Aorta (tissue), 5 donors: ENCODE results near the gene GNB1. TPM values are rescaled to one million over a fixed set of nuclear protein-coding genes. Genes with fewer than 3 reads are reported as not detected.

ENCODE experiments used
- ATAC-seq: fragments of 200-7000 bp; cut with Tn5 transposase; one replicate; pipeline ENCODE4 v1.9.1; 2022; ENCODE audit warnings: moderate library complexity; ENCODE audit not compliant: low FRiP score
- DNase-seq, 2 donors: peaks; one replicate each; pipeline ENCODE4 v3.0.0-alpha.2; 2020
- H3K27ac ChIP-seq, 2 donors: one replicate each; pipeline ENCODE4 v1.5.1; 2013; ENCODE audit warnings: low read length in 2 of 2, mild to moderate bottlenecking in 2 of 2, moderate library complexity in 2 of 2, control low read depth in 1 of 2, inconsistent platforms in 1 of 2, low read depth in 1 of 2
- H3K27me3 ChIP-seq, 2 donors: one replicate each; pipeline ENCODE4 v1.6.1; 2013; ENCODE audit warnings: control low read depth in 1 of 2, low read length in 1 of 2, mild to moderate bottlenecking in 1 of 2, moderate library complexity in 1 of 2; ENCODE audit not compliant: insufficient read depth in 2 of 2, control insufficient read depth in 1 of 2
- H3K36me3 ChIP-seq, 2 donors: one replicate each; pipeline ENCODE4 v1.6.1; 2013; ENCODE audit warnings: control low read depth in 1 of 2, low read length in 1 of 2, mild to moderate bottlenecking in 1 of 2; ENCODE audit not compliant: insufficient read depth in 2 of 2, control insufficient read depth in 1 of 2
- H3K4me1 ChIP-seq, 2 donors: one replicate each; pipeline ENCODE4 v1.6.1; 2013; ENCODE audit warnings: low read length in 2 of 2, control low read depth in 1 of 2, mild to moderate bottlenecking in 1 of 2, moderate library complexity in 1 of 2; ENCODE audit not compliant: insufficient read depth in 2 of 2, control insufficient read depth in 1 of 2
- H3K4me3 ChIP-seq, 2 donors: one replicate each; pipeline ENCODE4 v1.5.1; 2013; ENCODE audit warnings: low read length in 2 of 2, control low read depth in 1 of 2, mild to moderate bottlenecking in 1 of 2
- H3K9me3 ChIP-seq: one replicate; pipeline ENCODE4 v1.6.1; 2013; ENCODE audit warnings: mild to moderate bottlenecking, low read length; ENCODE audit not compliant: control insufficient read depth
- WGBS, 2 donors: extraction: QIAGEN DNeasy Blood & Tissue Kit; methylation state at CpG; one replicate each; pipeline ENCODE4 v1.1.7; 2013; 5-methylcytosine and 5-hydroxymethylcytosine counted together
- intact Hi-C, 2 donors: fragments of 100-400 bp; cut with DNase I; formaldehyde crosslinking; loops; one replicate each; pipeline versions ENCODE4 v1.14.2 to v1.15.0; 2022
- polyA plus RNA-seq, 2 donors: library from polyadenylated mRNA; stranded (reverse); fragments of 200-250 nt; gene quantifications; one replicate each; pipeline ENCODE4 v1.2.3, GENCODE V29; 2013
- total RNA-seq, 2 donors: library from RNA; stranded (reverse); fragmentation: NEBNext Ultra II Directional; extraction: Animal tissue kit (Norgen Biotek cat#: 25700); gene quantifications; one replicate each; pipeline ENCODE4 v1.2.1, GENCODE V29; 2021
- donor health status: healthy with polysubstance abuse.
- donor health status: Bipolar disorder and iron deficiency.
- donor health status: DM: no; HTN: no; CAD: no.
- donor health status: DM: no; HTN: no; CAD: no.
- donor health status: DM: yes; HTN: yes; CAD: no.

GNB1 gene
- total and polyA plus RNA-seq, 4 donors = 142 to 312 (median 248) TPM

DNA sequence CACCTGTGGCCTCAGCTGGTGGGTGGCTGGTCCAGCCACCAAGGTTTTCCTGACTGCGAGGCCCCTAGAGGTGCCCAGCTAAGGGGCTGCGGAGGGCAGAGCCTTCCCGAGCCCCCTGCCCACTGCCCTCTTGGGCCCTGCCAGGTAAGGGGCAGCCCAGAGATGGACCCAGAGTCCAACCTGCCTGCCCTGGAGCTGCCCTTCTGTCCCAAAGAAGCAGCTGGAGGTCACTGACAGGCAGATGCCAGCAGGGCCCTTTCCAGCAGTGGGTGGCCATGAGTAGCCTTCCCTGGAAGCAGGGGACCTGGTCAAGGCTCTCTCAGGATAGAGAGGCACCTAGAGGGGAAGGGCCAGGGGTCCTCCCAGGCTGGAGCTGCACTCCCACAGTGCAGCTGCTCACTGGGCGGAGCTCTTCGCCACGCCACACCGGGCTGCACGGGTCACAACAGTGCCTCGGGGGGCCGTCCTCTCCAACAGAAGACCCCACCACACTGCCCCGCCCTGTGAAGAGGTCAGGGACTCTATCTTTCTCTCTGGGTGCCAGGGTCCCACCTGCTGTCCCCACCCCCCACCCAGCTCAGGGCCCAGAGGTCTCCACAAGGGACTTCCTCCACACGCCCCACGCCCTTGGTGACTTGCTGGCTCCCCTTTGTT is 10.9 kb upstream of the GNB1 start:
- Histone ChIP-seq H3K4me1 (no peaks in the 10 kb centered on the region), H3K36me3 (no peaks in the 10 kb centered on the region), H3K27me3 (no peaks in the 10 kb centered on the region), H3K27ac (no peak overlapping the region), H3K4me3 (no peak overlapping the region), H3K9me3 (no peaks in the 10 kb centered on the region)
- WGBS, 2 donors = 83 to 89% methylated on average over 13 of the region's 13 CpGs
- ATAC-seq (no peak), DNase-seq (no peak)
- intact Hi-C loops = no loop called here

DNA sequence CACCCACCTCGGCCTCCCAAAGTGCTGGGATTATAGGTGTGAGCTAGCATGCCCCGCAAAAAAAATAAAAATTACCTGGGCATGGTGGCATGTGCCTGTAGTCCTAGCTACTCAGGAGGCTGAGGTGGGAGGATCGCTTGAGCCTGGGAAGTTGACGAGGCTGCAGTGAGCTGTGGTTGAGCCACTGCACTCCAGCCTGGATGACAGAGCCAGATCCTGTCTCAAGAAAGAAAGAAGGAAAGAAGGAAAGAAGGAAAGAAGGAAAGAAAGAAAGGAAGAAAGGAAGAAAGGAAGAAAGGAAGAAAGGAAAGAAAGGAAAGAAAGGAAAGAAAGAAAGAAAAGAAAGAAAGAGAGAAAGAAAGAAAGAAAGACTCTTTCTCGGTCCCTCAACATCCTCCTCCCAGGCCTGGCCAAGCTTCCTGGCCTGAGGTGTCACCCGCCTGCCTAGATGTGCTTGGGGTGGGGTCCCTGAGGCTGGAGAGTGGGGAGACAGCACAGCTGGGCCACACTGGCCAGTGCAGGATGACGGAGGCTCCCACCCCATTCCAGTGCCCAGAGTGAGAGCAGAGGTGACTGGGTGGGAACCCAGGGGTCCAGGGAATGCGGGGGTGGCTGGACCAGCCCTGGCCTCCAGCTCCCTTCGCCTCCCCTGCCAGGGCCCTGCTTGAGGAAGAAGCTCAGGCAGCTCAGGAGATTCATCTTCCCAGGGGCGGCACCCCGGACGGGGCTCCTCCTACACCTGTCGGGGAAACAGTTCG is 10.2 kb upstream of the GNB1 start:
- WGBS, 2 donors = 81 to 84% methylated on average over 14 of the region's 14 CpGs
- no peaks in the 10 kb centered on the region for H3K4me1 ChIP-seq
- no peaks in the 10 kb centered on the region for H3K36me3 ChIP-seq
- no peaks in the 10 kb centered on the region for H3K27me3 ChIP-seq
- intact Hi-C loops = no loop called here
- ATAC-seq (no peak), DNase-seq (no peak)
- H3K9me3 ChIP-seq = no peaks in the 10 kb centered on the region
- no peak overlapping the region for H3K4me3 ChIP-seq
- no peak overlapping the region for H3K27ac ChIP-seq

DNA sequence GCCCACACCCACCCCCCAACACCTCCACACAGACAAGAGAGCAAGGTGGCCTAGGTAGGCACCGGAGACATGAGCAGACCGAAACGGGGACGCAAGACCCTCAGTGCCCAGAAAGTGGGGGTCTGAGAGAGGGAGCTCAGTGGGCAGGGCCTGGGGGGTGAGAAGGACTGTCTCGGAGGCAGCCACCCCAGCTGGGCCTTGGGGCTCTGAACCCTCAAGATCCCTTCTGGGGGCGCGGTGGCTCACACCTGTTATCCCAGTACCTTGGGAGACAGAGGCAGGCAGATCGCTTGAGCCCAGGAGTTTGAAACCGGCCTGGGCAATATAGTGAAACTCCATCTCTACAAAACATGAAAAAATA is 9.1 kb upstream of the GNB1 start:
- Histone ChIP-seq H3K36me3 (no peaks in the 10 kb centered on the region), H3K9me3 (no peaks in the 10 kb centered on the region), H3K27ac (no peak overlapping the region), H3K27me3 (no peaks in the 10 kb centered on the region), H3K4me3 (no peak overlapping the region), H3K4me1 (no peaks in the 10 kb centered on the region)
- intact Hi-C loops = no loop called here
- DNase-seq (peak in 1 of 2 donors; percentile 75), ATAC-seq (peak; percentile 9)
- WGBS, 2 donors = 89 to 93% methylated on average over 9 of the region's 9 CpGs

DNA sequence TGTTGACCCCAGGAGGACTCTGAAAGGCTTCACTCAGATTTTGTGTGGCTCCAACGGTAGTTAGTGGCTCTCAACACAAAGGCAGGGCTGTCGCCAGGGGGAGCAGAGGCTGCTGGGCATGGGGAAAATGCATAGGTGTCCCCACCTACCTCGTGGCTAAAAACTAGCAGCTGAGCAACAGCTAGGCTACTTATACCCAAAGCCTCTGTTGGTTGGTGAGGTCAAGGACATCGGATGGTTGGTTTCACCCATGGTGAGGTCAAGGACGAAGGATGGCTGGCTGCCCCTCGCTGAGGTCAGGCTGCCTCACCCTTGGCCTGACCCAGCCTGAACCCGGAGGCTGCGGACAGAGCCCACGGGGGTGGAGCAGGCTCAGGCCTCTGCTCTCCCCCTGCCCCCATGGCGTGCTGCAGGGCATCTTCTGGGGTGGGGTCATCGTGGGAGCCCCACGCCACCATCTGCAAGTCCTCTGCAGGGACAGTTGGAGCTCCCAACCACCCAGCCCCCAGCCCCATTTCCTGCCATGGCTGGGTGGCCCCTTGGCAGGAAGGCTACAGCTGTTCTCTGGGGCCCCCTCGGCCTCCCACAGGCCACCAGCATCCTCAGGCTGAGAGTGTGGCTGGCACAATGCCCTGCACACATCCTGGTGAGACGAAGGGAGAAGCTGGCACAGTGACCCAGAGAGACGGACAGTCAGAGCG is 8.5 kb upstream of the GNB1 start:
- Histone ChIP-seq H3K4me3 (no peak overlapping the region), H3K27me3 (no peaks in the 10 kb centered on the region), H3K36me3 (no peaks in the 10 kb centered on the region), H3K4me1 (no peaks in the 10 kb centered on the region), H3K27ac (no peak overlapping the region), H3K9me3 (no peaks in the 10 kb centered on the region)
- DNase-seq (peak in 1 of 2 donors; percentile 66), ATAC-seq (peak; percentile 7)
- intact Hi-C loops = no loop called here
- WGBS, 2 donors = 67 to 72% methylated on average over 15 to 16 of the region's 16 CpGs

DNA sequence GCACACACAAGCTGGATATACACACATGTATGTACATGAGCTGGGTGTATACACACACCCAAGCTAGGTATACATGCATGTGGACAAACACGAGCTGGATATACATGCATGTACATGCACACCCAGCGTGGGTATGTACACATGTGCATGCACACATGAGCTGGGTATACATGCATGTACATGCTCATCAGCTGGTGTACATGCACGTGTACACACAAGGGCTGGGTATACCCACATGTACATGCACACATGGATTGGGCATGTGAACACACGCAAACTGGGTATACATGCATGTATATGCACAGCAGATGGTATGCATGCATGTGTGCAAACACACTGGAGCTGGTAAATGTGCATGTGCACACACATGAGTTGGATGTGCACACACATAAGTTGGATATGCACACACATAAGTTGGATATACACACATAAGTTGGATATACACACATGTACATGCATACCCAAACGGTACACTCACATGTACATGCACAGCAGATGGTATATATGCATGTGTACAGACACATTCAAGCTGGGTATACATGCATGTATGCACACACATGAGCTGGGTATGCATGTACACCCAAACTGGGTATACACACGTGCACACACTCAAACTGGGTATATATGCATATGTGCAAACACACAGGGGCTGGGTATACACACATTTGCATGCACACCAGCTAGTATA is 7.5 kb upstream of the GNB1 start:
- H3K36me3 ChIP-seq = no peaks in the 10 kb centered on the region
- H3K4me3 ChIP-seq = no peak overlapping the region
- WGBS, 2 donors = 91% methylated on average over 6 of the region's 6 CpGs
- DNase-seq (no peak), ATAC-seq (no peak)
- no peaks in the 10 kb centered on the region for H3K4me1 ChIP-seq
- intact Hi-C loops = no loop called here
- H3K27me3 ChIP-seq = no peaks in the 10 kb centered on the region
- H3K9me3 ChIP-seq = no peaks in the 10 kb centered on the region
- H3K27ac ChIP-seq = no peak overlapping the region

DNA sequence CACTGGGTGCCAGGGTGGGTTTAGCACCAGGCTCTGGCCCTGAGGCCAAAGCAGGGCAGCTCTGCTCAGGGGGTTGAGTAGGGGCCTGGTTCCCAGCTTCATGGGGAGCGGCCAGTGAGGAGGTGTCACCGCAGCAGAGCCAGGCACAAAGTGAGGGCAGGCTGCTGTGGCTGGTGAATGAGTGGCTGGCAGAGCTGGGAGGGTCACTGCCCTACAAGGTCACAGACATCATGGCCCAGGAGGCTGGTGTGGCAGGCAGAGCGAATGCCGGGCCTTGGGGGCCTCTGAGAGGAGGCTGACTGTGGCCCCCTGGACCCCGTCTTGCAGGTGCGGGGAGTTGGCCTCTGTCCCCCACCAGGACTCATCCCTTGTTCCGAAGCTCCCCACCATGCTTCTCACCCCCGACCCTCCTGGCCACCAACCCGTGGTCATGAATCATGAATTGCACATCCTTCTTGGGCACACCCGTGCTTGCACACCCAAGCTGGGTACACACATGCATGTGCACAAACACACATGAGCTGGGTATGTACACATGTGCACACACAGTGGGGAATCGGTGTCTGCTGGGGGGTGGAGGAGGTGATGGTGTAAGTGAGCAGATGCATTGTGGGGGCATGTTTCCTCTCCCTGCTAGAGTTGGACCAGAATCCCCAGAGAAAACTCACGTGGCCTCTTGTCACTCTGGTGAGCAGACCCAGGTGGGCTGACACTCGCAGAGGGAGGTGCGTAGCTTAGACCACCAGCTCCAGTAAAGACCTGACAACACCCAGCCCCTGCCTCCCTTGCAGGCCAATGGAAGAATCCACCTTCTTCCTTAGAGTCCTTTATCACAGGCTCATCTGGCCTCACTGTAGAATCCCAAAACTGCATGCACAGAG is 4.8 kb upstream of the GNB1 start:
- intact Hi-C loops = no loop called here
- DNase-seq = no peak
- no peak overlapping the region for H3K4me3 ChIP-seq
- no peaks in the 10 kb centered on the region for H3K4me1 ChIP-seq
- H3K36me3 ChIP-seq = no peaks in the 10 kb centered on the region
- ATAC-seq = no peak
- H3K27me3 ChIP-seq = no peaks in the 10 kb centered on the region
- 83 to 90% methylated on average over 14 of the region's 14 CpGs for WGBS, 2 donors
- no peaks in the 10 kb centered on the region for H3K9me3 ChIP-seq
- no peak overlapping the region for H3K27ac ChIP-seq

GRCh38 chr1:1895060-1895418 is 4.2 kb upstream of the GNB1 start:
- H3K27ac ChIP-seq = no peak overlapping the region
- ATAC-seq (no peak), DNase-seq (no peak)
- intact Hi-C loops = no loop called here
- H3K4me1 ChIP-seq = no peaks in the 10 kb centered on the region
- no peaks in the 10 kb centered on the region for H3K36me3 ChIP-seq
- 42 to 43% methylated on average over 10 of the region's 10 CpGs for WGBS, 2 donors
- H3K27me3 ChIP-seq = no peaks in the 10 kb centered on the region
- no peak overlapping the region for H3K4me3 ChIP-seq
- no peaks in the 10 kb centered on the region for H3K9me3 ChIP-seq
